ENCODE measurements around the gene SEMA3G. TPM values are rescaled to one million over a fixed set of nuclear protein-coding genes. Genes with fewer than 3 reads are reported as not detected.

SEMA3G gene
- total RNA-seq (2014; rRNA removed; shearing (Covaris generic); ENCODE audit: low replicate concordance), result 0.17 TPM in 1 of 2 replicates, not detected in the other

- in situ Hi-C loops (cut with HindIII; ENCODE audit: low pct_unique_long_range_greater_than_20kb, low sequenced_read_pairs), result no loop called here
- DNase-seq (ENCODE audit: low read depth), result peak; percentile 39
Measured at GRCh38 chr3:52444860-52445793, at the start of gene SEMA3G. SEMA3G (minus strand) TSS chr3:52445103; CDS start chr3:52445027, 76 bp downstream.

GRCh38 chr3:52494445-52494844 is 49.5 kb upstream of the SEMA3G start:
- DNase-seq (ENCODE audit: low read depth), result no peak
- in situ Hi-C loops (cut with HindIII; ENCODE audit: low pct_unique_long_range_greater_than_20kb, low sequenced_read_pairs), result no loop called here

GRCh38 chr3:52493232-52494017 is 48.5 kb upstream of the SEMA3G start:
- in situ Hi-C loops (cut with HindIII; ENCODE audit: low pct_unique_long_range_greater_than_20kb, low sequenced_read_pairs), result no loop called here

GRCh38 chr3:52492059-52492458 is 47.2 kb upstream of the SEMA3G start:
- no peak for DNase-seq (ENCODE audit: low read depth)
- in situ Hi-C loops (cut with HindIII; ENCODE audit: low pct_unique_long_range_greater_than_20kb, low sequenced_read_pairs), result no loop called here

More at GRCh38 chr3:52493232-52494017, 48.5 kb upstream of the SEMA3G start:
- DNase-seq (ENCODE audit: low read depth), result no peak

GRCh38 chr3:52490939-52491526 is 46.1 kb upstream of the SEMA3G start:
- DNase-seq (ENCODE audit: low read depth), result no peak
- in situ Hi-C loops (cut with HindIII; ENCODE audit: low pct_unique_long_range_greater_than_20kb, low sequenced_read_pairs), result no loop called here

- in situ Hi-C loops (cut with HindIII; ENCODE audit: low pct_unique_long_range_greater_than_20kb, low sequenced_read_pairs), result no loop called here
- no peak for DNase-seq (ENCODE audit: low read depth)
Measured at GRCh38 chr3:52490035-52490938, 45.4 kb upstream of the SEMA3G start.

- DNase-seq (ENCODE audit: low read depth), result no peak
- in situ Hi-C loops (cut with HindIII; ENCODE audit: low pct_unique_long_range_greater_than_20kb, low sequenced_read_pairs), result no loop called here
Measured at GRCh38 chr3:52489453-52489852, 44.5 kb upstream of the SEMA3G start.

GRCh38 chr3:52488746-52489145 is 43.8 kb upstream of the SEMA3G start:
- in situ Hi-C loops (cut with HindIII; ENCODE audit: low pct_unique_long_range_greater_than_20kb, low sequenced_read_pairs), result no loop called here
- DNase-seq (ENCODE audit: low read depth), result no peak

- DNase-seq (ENCODE audit: low read depth), result no peak
- in situ Hi-C loops (cut with HindIII; ENCODE audit: low pct_unique_long_range_greater_than_20kb, low sequenced_read_pairs), result no loop called here
Measured at GRCh38 chr3:52487788-52488691, 43.1 kb upstream of the SEMA3G start.

- no peak for DNase-seq (ENCODE audit: low read depth)
- in situ Hi-C loops (cut with HindIII; ENCODE audit: low pct_unique_long_range_greater_than_20kb, low sequenced_read_pairs), result no loop called here
Measured at GRCh38 chr3:52487050-52487787, 42.3 kb upstream of the SEMA3G start.

GRCh38 chr3:52484680-52485461 is 40.0 kb upstream of the SEMA3G start:
- in situ Hi-C loops (cut with HindIII; ENCODE audit: low pct_unique_long_range_greater_than_20kb, low sequenced_read_pairs), result no loop called here
- no peak for DNase-seq (ENCODE audit: low read depth)

- in situ Hi-C loops (cut with HindIII; ENCODE audit: low pct_unique_long_range_greater_than_20kb, low sequenced_read_pairs), result no loop called here
Measured at GRCh38 chr3:52483577-52484381, 38.9 kb upstream of the SEMA3G start.

GRCh38 chr3:52483081-52483480 is 38.2 kb upstream of the SEMA3G start:
- DNase-seq (ENCODE audit: low read depth), result no peak
- in situ Hi-C loops (cut with HindIII; ENCODE audit: low pct_unique_long_range_greater_than_20kb, low sequenced_read_pairs), result no loop called here

More at GRCh38 chr3:52483577-52484381, 38.9 kb upstream of the SEMA3G start:
- DNase-seq (ENCODE audit: low read depth), result no peak

GRCh38 chr3:52481819-52482521 is 37.1 kb upstream of the SEMA3G start:
- in situ Hi-C loops (cut with HindIII; ENCODE audit: low pct_unique_long_range_greater_than_20kb, low sequenced_read_pairs), result no loop called here
- no peak for DNase-seq (ENCODE audit: low read depth)

Data from Caki2 (cell line).